Left forelimb (tissue), 1 donor: Measurements from ENCODE around the gene KCNMB3.
"Not testable (repeated sequence)": the region's sequence is repeated elsewhere in the genome, so short reads cannot be mapped to it uniquely, and the experiment has no call there.

Experiments used
- DNase-seq: peaks from one replicate; pipeline ENCODE4 v3.0.0-alpha.2; 2018; ENCODE audit warnings: low spot score

The KCNMB3 gene

DNA sequence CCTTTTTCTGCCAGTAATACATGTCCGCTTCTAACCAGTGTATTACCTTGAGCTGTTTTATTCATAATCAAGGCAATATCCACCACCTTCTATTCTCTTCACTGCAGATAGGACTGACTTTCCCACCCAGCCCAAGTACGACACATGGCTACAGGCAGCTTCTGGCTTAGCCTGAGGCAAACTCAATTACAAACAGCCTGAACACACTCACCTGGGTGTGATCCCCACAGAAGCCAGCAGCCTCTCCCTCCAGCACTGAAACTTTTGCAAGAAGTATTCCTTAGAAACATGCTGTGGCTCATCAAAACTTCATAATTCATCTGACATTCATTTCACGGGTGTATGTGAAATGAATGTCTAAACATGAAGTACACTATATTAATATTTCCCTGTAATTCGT, 13.5 kb upstream of the KCNMB3 start:
- DNase-seq: no peak

DNA sequence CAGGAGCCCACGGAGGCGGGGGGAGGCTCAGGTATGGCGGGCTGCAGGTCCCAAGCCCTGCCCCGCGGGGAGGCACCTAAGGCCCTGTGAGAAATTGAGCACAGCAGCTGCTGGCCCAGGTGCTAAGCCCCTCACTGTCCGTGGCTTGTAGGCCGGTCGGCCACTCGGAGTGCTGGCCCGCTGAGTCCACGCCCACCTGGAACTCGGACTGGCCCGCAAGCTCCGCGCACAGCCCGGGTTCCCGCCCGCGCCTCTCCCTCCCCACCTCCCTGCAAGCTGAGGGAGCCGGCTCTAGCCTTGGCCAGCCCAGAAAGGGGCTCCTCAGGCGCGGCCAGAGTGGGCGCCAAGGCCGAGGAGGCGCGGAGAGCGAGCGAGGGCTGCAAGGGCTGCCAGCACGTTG, 12.2 kb upstream of the KCNMB3 start:
- no peak for DNase-seq

DNA sequence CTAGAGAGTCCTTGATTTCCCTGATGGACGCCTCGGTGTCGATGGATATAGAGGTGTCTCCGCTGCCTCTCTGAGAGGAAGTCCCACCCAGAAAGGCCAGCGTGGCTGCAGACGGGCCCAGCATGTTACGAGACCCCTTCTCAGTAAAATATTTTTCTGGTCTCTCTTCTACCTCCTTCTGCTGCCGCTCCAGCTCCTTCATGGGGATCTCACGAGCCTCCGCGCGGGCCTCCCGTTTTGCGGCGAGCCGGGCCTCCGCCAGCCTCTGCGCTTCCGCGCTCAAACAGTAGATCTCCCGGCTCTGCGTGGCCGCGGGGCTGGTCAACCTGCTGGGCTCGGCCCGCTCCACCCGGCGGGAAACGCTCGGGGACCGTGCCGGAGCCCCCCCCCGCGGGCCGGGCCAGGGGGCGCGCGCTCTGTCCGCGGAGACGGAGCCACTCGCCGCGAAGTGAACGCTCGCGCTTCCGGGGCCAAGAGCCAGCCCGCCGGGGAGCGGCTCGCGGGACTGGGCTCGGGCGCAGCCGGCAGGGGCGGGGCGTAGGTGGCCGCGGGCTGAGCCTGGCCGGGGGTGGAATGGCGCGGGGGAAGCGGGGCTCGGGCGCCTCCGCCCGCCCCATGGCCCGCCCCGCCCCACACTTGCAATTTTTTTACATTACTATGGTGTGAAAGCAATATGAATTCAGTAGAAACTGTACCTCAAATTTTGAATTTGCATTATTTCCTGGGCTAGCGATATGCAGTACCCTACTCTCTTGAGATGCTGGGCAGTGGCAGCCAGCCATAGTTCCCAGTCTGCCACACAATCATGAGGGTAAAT, 10.2 kb upstream of the KCNMB3 start:
- DNase-seq: peak; percentile 82

GRCh38 chr3:179259959-179260756, 9.2 kb upstream of the KCNMB3 start:
- not testable (repeated sequence) for DNase-seq

DNA sequence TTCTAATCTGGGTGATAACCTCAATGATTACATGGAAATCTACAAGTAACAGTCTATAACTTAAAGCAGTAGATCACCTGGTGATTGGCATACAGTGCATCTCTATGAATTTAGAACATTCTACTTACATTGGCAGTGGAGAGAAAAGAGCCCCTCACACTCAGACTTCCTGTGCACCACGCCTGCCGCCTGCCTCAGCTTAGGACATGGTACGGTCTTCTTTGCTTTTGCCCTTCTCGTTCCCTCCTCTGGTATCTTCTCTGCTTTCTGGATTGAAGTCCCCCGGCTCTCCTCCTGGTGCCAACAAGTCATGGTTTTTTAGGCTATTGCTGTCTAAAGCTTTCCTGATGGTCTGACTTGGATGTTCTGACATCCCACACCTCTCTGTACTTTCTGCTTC, 7.9 kb upstream of the KCNMB3 start:
- DNase-seq: no peak

GRCh38 chr3:179257742-179258141, 6.8 kb upstream of the KCNMB3 start:
- DNase-seq: not testable (repeated sequence)

- no peak for DNase-seq
Measured at GRCh38 chr3:179256813-179257212, 5.9 kb upstream of the KCNMB3 start.

DNA sequence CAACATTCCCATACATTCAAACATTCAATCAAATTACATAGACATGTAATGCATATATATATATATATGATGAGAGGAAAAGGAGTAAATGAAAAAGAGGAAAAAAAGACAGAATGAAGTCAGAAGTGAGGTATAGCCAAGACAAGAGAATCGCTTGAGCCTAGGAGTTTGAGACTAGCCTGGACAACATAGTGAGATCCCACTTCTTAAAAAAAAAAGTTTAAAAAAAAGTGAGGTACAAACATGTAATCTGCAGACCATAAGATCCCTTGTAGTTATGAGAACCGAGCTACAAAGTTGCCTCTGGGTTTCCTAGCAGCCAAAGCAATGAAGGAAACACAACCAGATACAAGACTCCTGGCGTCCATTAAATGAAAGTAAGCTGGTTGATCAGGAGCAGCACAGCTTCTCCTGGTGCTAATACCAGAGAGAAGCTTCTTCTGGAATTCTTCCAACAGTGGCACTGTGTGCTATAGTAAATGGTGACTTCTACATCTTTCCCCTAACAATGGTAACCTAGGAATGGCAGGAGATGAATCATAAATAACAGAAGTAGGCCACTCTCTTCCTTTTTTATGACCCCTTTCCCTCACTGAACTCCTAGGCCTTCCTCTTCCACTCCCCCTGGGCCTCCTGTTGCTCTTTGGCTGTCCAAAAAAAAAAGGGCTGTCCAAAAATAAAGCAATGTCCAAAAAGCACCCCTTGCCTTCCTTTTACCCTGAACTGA, 3.5 kb downstream of the KCNMB3 start:
- DNase-seq: no peak

DNA sequence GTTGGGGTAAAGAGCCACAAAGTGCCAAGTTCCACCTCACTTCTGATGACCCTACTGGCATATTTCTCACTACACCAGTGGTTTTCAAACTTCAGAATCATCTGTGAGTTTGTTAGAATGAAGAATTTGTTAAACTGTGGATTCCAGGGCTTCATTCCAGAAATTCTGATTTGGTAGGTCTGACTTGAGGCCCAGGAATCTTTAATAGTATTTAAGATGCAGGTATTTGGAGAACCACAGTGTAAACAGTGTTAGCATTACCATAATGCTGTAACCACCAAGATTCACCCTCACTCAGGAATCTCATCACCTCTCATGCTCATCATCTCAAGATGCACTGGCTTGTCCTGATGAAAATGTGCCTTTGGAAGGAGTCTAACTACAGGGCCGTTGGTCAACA, 6.0 kb downstream of the KCNMB3 start:
- DNase-seq: no peak

- DNase-seq: not testable (repeated sequence)
Measured at GRCh38 chr3:179242859-179243258, 8.1 kb downstream of the KCNMB3 start.

GRCh38 chr3:179240299-179240698, 10.6 kb downstream of the KCNMB3 start:
- DNase-seq: not testable (repeated sequence)

GRCh38 chr3:179236669-179237301, 14.1 kb downstream of the KCNMB3 start:
- DNase-seq: no peak

GRCh38 chr3:179234199-179234598, 16.7 kb downstream of the KCNMB3 start:
- DNase-seq: no peak

GRCh38 chr3:179233043-179233442, 17.9 kb downstream of the KCNMB3 start:
- no peak for DNase-seq

DNA sequence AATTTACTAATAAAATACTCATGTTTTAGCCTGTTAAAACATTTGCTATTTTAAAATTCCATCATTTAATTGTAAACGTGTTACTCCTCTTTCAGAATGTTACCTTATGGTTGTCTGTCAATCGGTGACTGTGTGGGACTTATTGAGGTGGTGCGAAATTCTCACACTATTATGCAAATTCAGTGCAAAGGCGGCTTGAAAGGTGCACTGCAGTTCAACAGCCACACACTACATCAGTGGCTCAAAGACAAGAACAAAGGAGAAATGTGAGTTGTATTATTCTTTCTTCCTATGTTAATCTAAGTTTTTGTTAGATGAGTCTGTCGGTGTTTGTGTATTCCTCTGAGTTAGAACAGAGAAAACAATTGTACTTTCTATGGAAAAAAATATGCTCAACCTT, 21.7 kb downstream of the KCNMB3 start:
- DNase-seq: no peak

DNA sequence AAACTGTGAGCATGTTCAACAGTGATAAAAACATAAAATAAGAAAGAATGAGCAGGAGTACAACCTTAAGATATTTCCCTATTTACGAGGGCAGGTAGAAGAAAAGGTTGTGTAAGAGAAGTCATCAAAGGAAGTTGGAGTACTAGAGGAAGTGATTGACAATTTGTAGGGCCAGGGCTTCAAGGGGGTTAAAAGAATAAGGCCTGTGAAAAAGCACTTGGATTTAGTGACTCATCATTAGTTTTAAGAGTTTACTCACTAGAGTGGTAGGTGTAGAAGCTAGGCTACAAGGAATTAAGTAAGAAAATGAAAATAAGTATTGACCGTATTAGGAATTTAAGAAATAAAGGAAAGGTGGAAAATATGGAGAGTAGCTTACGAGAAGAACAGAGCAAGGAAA, 23.6 kb downstream of the KCNMB3 start:
- no peak for DNase-seq

GRCh38 chr3:179224584-179224983, 26.3 kb downstream of the KCNMB3 start:
- no peak for DNase-seq

- no peak for DNase-seq
Measured at GRCh38 chr3:179223548-179223947, 27.4 kb downstream of the KCNMB3 start.

DNA sequence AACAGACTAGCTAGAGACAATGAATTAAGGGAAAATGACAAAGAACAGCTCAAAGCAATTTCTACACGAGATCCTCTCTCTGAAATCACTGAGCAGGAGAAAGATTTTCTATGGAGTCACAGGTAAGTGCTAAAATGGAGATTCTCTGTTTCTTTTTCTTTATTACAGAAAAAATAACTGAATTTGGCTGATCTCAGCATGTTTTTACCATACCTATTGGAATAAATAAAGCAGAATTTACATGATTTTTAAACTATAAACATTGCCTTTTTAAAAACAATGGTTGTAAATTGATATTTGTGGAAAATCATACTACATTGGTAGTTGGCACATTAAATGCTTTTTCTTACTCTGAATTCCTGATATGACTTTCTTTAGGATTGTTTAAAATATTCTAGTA, 32.7 kb downstream of the KCNMB3 start:
- not testable (repeated sequence) for DNase-seq

DNA sequence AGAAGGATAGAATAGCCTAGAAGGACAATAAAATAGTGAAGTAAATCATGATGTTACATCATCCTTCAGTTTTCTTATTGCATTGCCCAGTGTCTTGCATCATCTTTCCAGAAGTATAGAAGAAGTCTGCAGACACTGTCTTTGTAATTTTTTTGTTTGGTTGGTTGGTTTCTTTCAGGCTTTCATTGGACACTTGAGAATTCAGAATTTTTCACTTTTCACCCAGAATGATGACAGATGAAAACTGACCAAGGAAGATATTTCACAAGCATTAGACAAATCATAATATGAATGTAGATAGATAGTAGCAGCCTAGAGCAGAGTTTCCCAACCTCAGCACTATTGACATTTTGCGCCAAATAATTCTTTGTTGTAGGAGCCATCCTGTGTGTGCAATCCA, 35.4 kb downstream of the KCNMB3 start:
- not testable (repeated sequence) for DNase-seq

DNA sequence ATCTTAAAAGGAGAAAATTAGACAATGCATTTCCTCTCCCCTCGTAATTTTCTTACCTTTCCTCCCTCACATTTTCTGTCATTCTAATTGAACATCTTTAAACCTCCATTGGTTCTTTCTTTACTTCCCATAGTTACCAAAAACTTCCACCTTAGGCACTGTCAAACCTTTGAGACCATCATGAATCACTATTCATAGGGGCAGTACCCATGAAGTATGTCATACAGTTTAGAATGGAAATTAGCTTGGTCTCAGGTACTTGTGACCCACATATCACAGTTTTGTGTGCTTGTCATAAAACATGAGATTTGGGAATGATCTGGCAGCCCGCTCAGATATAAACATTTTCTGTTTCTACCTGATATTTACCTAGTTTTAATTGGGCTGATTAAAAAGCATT, 50.1 kb downstream of the KCNMB3 start:
- DNase-seq: no peak

- no peak for DNase-seq
Measured at GRCh38 chr3:179196700-179197099, 54.2 kb downstream of the KCNMB3 start.
